OCI-LY7 (cell line): ENCODE data around the gene DNM3. TPM values are rescaled to one million over a fixed set of nuclear protein-coding genes. Genes with fewer than 3 reads are reported as not detected.

ENCODE experiments used
- BruUV-seq: library from RNA; stranded (reverse); fragments of 400-500 nt; replicated peaks from 2 replicates; lab custom pipeline; 2021; lab: Mats Ljungman, UMichigan
- CTCF ChIA-PET: fragments of 300-600 bp; sonication (Branson Sonifier 250); formaldehyde crosslinking; loops from one replicate; lab custom pipeline; 2022; ENCODE audit warnings: antibody characterized with exemption; ENCODE audit not compliant: unreplicated experiment; lab: Charles Lee
- POLR2A ChIA-PET: fragments of 300-600 bp; sonication (Branson Sonifier 250); formaldehyde crosslinking; loops from one replicate; lab custom pipeline; 2022; ENCODE audit warnings: antibody characterized with exemption; lab: Charles Lee
- DNase-seq: peaks from one replicate; pipeline ENCODE4 v3.0.0-alpha.2; 2015; ENCODE audit warnings: low spot score
- H2AFZ ChIP-seq: fragments of 200-600 bp; sonication (generic), shearing (Covaris generic); 2 replicates; pipeline ENCODE4 v1.6.1; 2014; ENCODE audit warnings: mild to moderate bottlenecking, antibody characterized with exemption, low read length, moderate library complexity
- H3K27ac ChIP-seq: fragments of 200-600 bp; sonication (generic); 2 replicates; pipeline ENCODE4 v1.5.1; 2014; ENCODE audit warnings: mixed run types, low read depth, mild to moderate bottlenecking, moderate library complexity, low read length, inconsistent platforms; ENCODE audit not compliant: poor library complexity, severe bottlenecking
- H3K36me3 ChIP-seq: fragments of 200-600 bp; sonication (generic); 2 replicates; pipeline ENCODE4 v1.6.1; 2014; ENCODE audit warnings: mild to moderate bottlenecking, antibody characterized with exemption, low read length, moderate library complexity, mixed read lengths; ENCODE audit not compliant: insufficient read depth
- H3K4me1 ChIP-seq: fragments of 200-600 bp; sonication (generic); 2 replicates; pipeline ENCODE4 v1.5.1; 2014; ENCODE audit warnings: mild to moderate bottlenecking, low read length; ENCODE audit not compliant: insufficient read depth, poor library complexity, severe bottlenecking
- H3K4me2 ChIP-seq: fragments of 200-600 bp; sonication (generic); 2 replicates; pipeline ENCODE4 v1.6.1; 2014; ENCODE audit warnings: mild to moderate bottlenecking, low read length
- H3K4me3 ChIP-seq: fragments of 200-600 bp; sonication (generic); 2 replicates; pipeline ENCODE4 v1.5.1; 2014; ENCODE audit warnings: mild to moderate bottlenecking, low read depth, low read length; ENCODE audit not compliant: poor library complexity, severe bottlenecking
- H3K79me2 ChIP-seq: fragments of 200-600 bp; sonication (generic); 2 replicates; pipeline ENCODE4 v1.6.1; 2016; ENCODE audit warnings: low read depth, mild to moderate bottlenecking, low read length, moderate library complexity, mixed read lengths; ENCODE audit not compliant: insufficient read depth
- H3K9me2 ChIP-seq: fragments of 200-600 bp; sonication (generic); 2 replicates; pipeline ENCODE4 v1.6.1; 2016; ENCODE audit warnings: mild to moderate bottlenecking, low read length, mixed read lengths; ENCODE audit not compliant: insufficient read depth
- H3K9me3 ChIP-seq: fragments of 200-600 bp; sonication (generic); 2 replicates; pipeline ENCODE4 v1.6.1; 2014; ENCODE audit warnings: mild to moderate bottlenecking, mixed run types, low read length, mixed read lengths
- H4K20me1 ChIP-seq: fragments of 200-600 bp; sonication (generic); 2 replicates; pipeline ENCODE4 v1.6.1; 2014; ENCODE audit warnings: mild to moderate bottlenecking, antibody characterized with exemption, low read length, moderate library complexity, mixed read lengths; ENCODE audit not compliant: insufficient read depth
- CTCF ChIP-seq: fragments of 200-600 bp; sonication (generic); conservative IDR thresholded peaks from 2 replicates; pipeline ENCODE4 v1.5.1; 2014; ENCODE audit warnings: mild to moderate bottlenecking, antibody characterized with exemption, low read length, moderate library complexity, mixed read lengths
- EZH2phosphoT487 ChIP-seq: fragments of 200-600 bp; sonication (generic); IDR thresholded peaks from 2 replicates; pipeline ENCODE4 v1.6.1; 2018; ENCODE audit warnings: low read depth, borderline replicate concordance, mild to moderate bottlenecking, mixed run types, antibody characterized with exemption, low read length, moderate library complexity, mixed read lengths
- intact Hi-C: fragments of 100-400 bp; cut with micrococcal nuclease; formaldehyde crosslinking; loops from one replicate; pipeline ENCODE4 v1.10.0; 2022; ENCODE audit not compliant: unreplicated experiment
- total RNA-seq, 2 experiments: library from RNA; depleted of rRNA in 1 of 2; stranded (reverse); fragments of >200 nt in 1 of 2; shearing (Covaris generic) in 1 of 2; gene quantifications; 2 replicates each; pipeline ENCODE4 v1.2.3, GENCODE V29; 2014 to 2022

The DNM3 gene
- total RNA-seq, 2 experiments from 2014 or later = 0.47 to 0.61 TPM

- BruUV-seq = TSS peak; percentile 76
- peak within 1 kb of the TSS; percentile 86 for H3K4me3 ChIP-seq
- intact Hi-C loops = loop anchor here (5.0 kb wide), 1 partner anchor 442 kb away; no protein-coding TSS in a partner anchor
- DNase-seq = peak; percentile 92
- H3K4me1 ChIP-seq = peaks cover 8% of the 10 kb centered on the region
- TF ChIP-seq EZH2phosphoT487 = no peak
- peak; percentile 86 for TF ChIP-seq CTCF
- ChIA-PET POLR2A (interaction anchor here (0.7 to 1.3 kb wide), 7 partner anchors 10 to 1778 kb away, joined by 3 to 5 read pairs (median 3); no protein-coding TSS in a partner anchor), CTCF (no interaction called here)
- peaks cover 11% of the 10 kb centered on the region; the same call in 1 of the 2 replicates for H3K79me2 ChIP-seq
- peaks cover 15% of the 10 kb centered on the region for H3K36me3 ChIP-seq
- peaks cover 5% of the 10 kb centered on the region; the same call in 1 of the 2 replicates for H4K20me1 ChIP-seq
- no peaks in the 10 kb centered on the region for H3K9me2 ChIP-seq
- peak within 1 kb of the TSS; percentile 75 for H2AFZ ChIP-seq
- H3K27ac ChIP-seq = peak within 1 kb of the TSS; percentile 21
- H3K4me2 ChIP-seq = peak within 1 kb of the TSS; percentile 82
- H3K9me3 ChIP-seq = no peaks in the 10 kb centered on the region
Observed at GRCh38 chr1:172443666-172444453, 602.6 kb downstream of the DNM3 start, which contains the start of gene PIGC. Gene PIGC (minus strand): TSS chr1:172444069. CDS start chr1:172442622, 1,447 bp downstream.

GRCh38 chr1:172446547-172446946 lies 605.2 kb downstream of the DNM3 start:
- no peaks in the 10 kb centered on the region for H3K9me3 ChIP-seq
- BruUV-seq = no TSS peak
- TF ChIP-seq EZH2phosphoT487 (no peak), CTCF (no peak)
- no peak overlapping the region for H2AFZ ChIP-seq
- no peak overlapping the region for H3K4me3 ChIP-seq
- H3K4me2 ChIP-seq = no peak overlapping the region
- intact Hi-C loops = no loop called here
- no peak overlapping the region for H3K27ac ChIP-seq
- no peaks in the 10 kb centered on the region for H4K20me1 ChIP-seq
- peaks cover 10% of the 10 kb centered on the region for H3K36me3 ChIP-seq
- peaks cover 11% of the 10 kb centered on the region; the same call in 1 of the 2 replicates for H3K79me2 ChIP-seq
- no peak for DNase-seq
- CTCF ChIA-PET = no interaction called here
- H3K9me2 ChIP-seq = no peaks in the 10 kb centered on the region
- POLR2A ChIA-PET = no interaction called here
- peaks cover 8% of the 10 kb centered on the region for H3K4me1 ChIP-seq

- Histone ChIP-seq H3K27ac (no peak overlapping the region), H3K36me3 (no peaks in the 10 kb centered on the region), H4K20me1 (no peaks in the 10 kb centered on the region), H3K9me2 (no peaks in the 10 kb centered on the region), H2AFZ (no peak overlapping the region), H3K4me2 (no peak overlapping the region), H3K4me3 (no peak overlapping the region), H3K79me2 (peaks cover 8% of the 10 kb centered on the region; the same call in 1 of the 2 replicates), H3K4me1 (peaks cover 6% of the 10 kb centered on the region), H3K9me3 (no peaks in the 10 kb centered on the region)
- no peak for TF ChIP-seq EZH2phosphoT487
- TF ChIP-seq CTCF = no peak
- ChIA-PET CTCF (no interaction called here), POLR2A (no interaction called here)
- intact Hi-C loops = no loop called here
- no peak for DNase-seq
- no TSS peak for BruUV-seq
Observed at GRCh38 chr1:172447641-172448040, 606.3 kb downstream of the DNM3 start.
